GM12878 (cell line): ENCODE measurements around the gene SLC25A42. TPM values are rescaled to one million over a fixed set of nuclear protein-coding genes. Genes with fewer than 3 reads are reported as not detected.
A peak's percentile ranks its signal among the peaks of the same experiment; 100 is the strongest.

Source experiments
- BCL11A ChIP-seq: IDR thresholded peaks from 2 replicates; pipeline ENCODE4 v1.6.1; 2011; ENCODE audit warnings: low read depth, low read length
- BCL3 ChIP-seq: IDR thresholded peaks from 2 replicates; pipeline ENCODE4 v1.6.1; 2011; ENCODE audit warnings: borderline replicate concordance, low read depth, mild to moderate bottlenecking, moderate library complexity, low read length; ENCODE audit not compliant: insufficient read depth, poor library complexity, severe bottlenecking
- CBFB ChIP-seq: IDR thresholded peaks from 2 replicates; pipeline ENCODE4 v1.6.1; 2016; ENCODE audit warnings: antibody characterized with exemption, low read depth
- CBX5 ChIP-seq: sonication (generic); IDR thresholded peaks from 2 replicates; pipeline ENCODE4 v1.6.1; 2016; ENCODE audit warnings: low read depth, moderate library complexity, mild to moderate bottlenecking, inconsistent platforms
- CEBPB ChIP-seq, 2 experiments: fragments of 150-350 bp in 1 of 2; IDR thresholded peaks; 2 replicates each; pipeline ENCODE4 v1.6.1; 2012 to 2014; ENCODE audit warnings: low read depth in 2 of 2, low read length in 2 of 2, borderline replicate concordance in 1 of 2, inconsistent platforms in 1 of 2
- EED ChIP-seq: sonication (generic); IDR thresholded peaks from 2 replicates; pipeline ENCODE4 v1.6.1; 2016; ENCODE audit warnings: antibody characterized with exemption, low read depth
- GATAD2B ChIP-seq: fragments of 450-650 bp; conservative IDR thresholded peaks from 2 replicates; pipeline ENCODE4 v1.6.1; 2017; ENCODE audit warnings: low read depth, mild to moderate bottlenecking, moderate library complexity
- IRF5 ChIP-seq: fragments of 450-650 bp; IDR thresholded peaks from 2 replicates; pipeline ENCODE4 v1.6.1; 2017; ENCODE audit warnings: borderline replicate concordance
- KDM1A ChIP-seq: fragments of 200-600 bp; sonication (generic); IDR thresholded peaks from 2 replicates; pipeline ENCODE4 v1.6.1; 2016; ENCODE audit warnings: borderline replicate concordance
- MXI1 ChIP-seq: fragments of 150-350 bp; IDR thresholded peaks from 2 replicates; pipeline ENCODE4 v1.6.1; 2011; ENCODE audit warnings: low read depth, mild to moderate bottlenecking, inconsistent platforms, low read length, improper control_type of control experiment
- NFIC ChIP-seq: IDR thresholded peaks from 2 replicates; pipeline ENCODE4 v1.6.1; 2012; ENCODE audit warnings: low read depth, mild to moderate bottlenecking, inconsistent platforms, low read length, moderate library complexity
- NFYB ChIP-seq: IDR thresholded peaks from 2 replicates; pipeline ENCODE4 v1.6.1; 2011; ENCODE audit warnings: low read depth, mild to moderate bottlenecking, low read length, improper control_type of control experiment, moderate library complexity; ENCODE audit not compliant: insufficient read depth
- NKRF ChIP-seq: fragments of 450-650 bp; conservative IDR thresholded peaks from 2 replicates; pipeline ENCODE4 v1.6.1; 2017; ENCODE audit warnings: mild to moderate bottlenecking, moderate library complexity
- RELB ChIP-seq: fragments of 450-650 bp; IDR thresholded peaks from 2 replicates; pipeline ENCODE4 v1.6.1; 2017; ENCODE audit warnings: low read depth, mild to moderate bottlenecking, moderate library complexity
- SKIL ChIP-seq: fragments of 450-650 bp; IDR thresholded peaks from 2 replicates; pipeline ENCODE4 v1.6.1; 2017; ENCODE audit warnings: mild to moderate bottlenecking, low read depth, inconsistent platforms; ENCODE audit not compliant: poor library complexity, severe bottlenecking
- SP1 ChIP-seq: IDR thresholded peaks from one replicate; pipeline ENCODE4 v1.6.1; 2011; ENCODE audit warnings: low read depth, low read length
- SRF ChIP-seq, 2 experiments: IDR thresholded peaks; 2 replicates each; pipeline ENCODE4 v1.6.1; 2011; ENCODE audit warnings: low read depth in 2 of 2, low read length in 2 of 2, mild to moderate bottlenecking in 1 of 2, moderate library complexity in 1 of 2
- SUZ12 ChIP-seq: fragments of 200-600 bp; sonication (generic); IDR thresholded peaks from one replicate; pipeline ENCODE4 v1.6.1; 2018; ENCODE audit warnings: antibody characterized with exemption, mild to moderate bottlenecking; ENCODE audit not compliant: unreplicated experiment
- TCF3 ChIP-seq: IDR thresholded peaks from 2 replicates; pipeline ENCODE4 v1.6.1; 2012; ENCODE audit warnings: low read depth, mild to moderate bottlenecking, low read length, borderline replicate concordance; ENCODE audit not compliant: insufficient read depth
- ZBED1 ChIP-seq: IDR thresholded peaks from 2 replicates; pipeline ENCODE4 v1.6.1; 2016; ENCODE audit warnings: borderline replicate concordance
- ZNF217 ChIP-seq: fragments of 450-650 bp; IDR thresholded peaks from 2 replicates; pipeline ENCODE4 v1.6.1; 2017; ENCODE audit warnings: antibody characterized with exemption, mild to moderate bottlenecking
- ZZZ3 ChIP-seq: IDR thresholded peaks from 2 replicates; pipeline ENCODE4 v1.6.1; 2011; ENCODE audit warnings: low read depth; ENCODE audit not compliant: control insufficient read depth, insufficient read length
- polyA plus RNA-seq, 11 experiments: library from polyadenylated mRNA; depleted of rRNA in 4 of 11; unstranded in 6 of 11; stranded (reverse) in 5 of 11; fragments of >200 nt; fragmentation: Nextera tagmentation in 4 of 11; fragmentation: Illumina TruSeq in 1 of 11; extraction: Ambion mirVana in 4 of 11; extraction: Trizol in 1 of 11; gene quantifications; 1 replicate in 1 of 11; 2 replicates in 10 of 11; pipeline versions ENCODE4 v1.2.1 to v1.2.3, GENCODE V29; 2011 to 2016; ENCODE audit warnings: inconsistent platforms in 2 of 11, missing spikeins in 2 of 11, low read depth in 1 of 11
- total RNA-seq, 4 experiments: library from RNA; depleted of rRNA in 3 of 4; stranded (reverse); fragments of >200 nt in 3 of 4; fragmentation: Illumina TruSeq in 1 of 4; extraction: Trizol in 1 of 4; gene quantifications; 2 replicates each; pipeline versions ENCODE4 v1.2.1 to v1.2.3, GENCODE V29; 2013 to 2021

SLC25A42 gene
- total and polyA plus RNA-seq, 10 of the 15 experiments (the other 5 are each of a cell fraction or from before 2014, with no cell fraction given), result 0.24 to 19.2 (median 9.6) TPM

GRCh38 chr19:19160461-19161035 is 96.8 kb downstream of the SLC25A42 start (continued):
- TF ChIP-seq ZZZ3 (no peak), KDM1A (no peak), SUZ12 (no peak), SP1 (peak; percentile 55), IRF5 (no peak), CBFB (peak; percentile 77; the same call in 1 of the 2 replicates), SRF (IDR thresholded peaks at IDR 0.05; ENCODE audit: low read depth in 2 of 2, low read length in 2 of 2) (0 out of 4 replicates have a peak, but pooled peaks of 1 of the 2 experiments have one; percentile 9), NKRF (0 out of 2 replicates have a peak, but pooled peaks have one; percentile 5), SKIL (no peak), TCF3 (peak; percentile 78; the same call in 1 of the 2 replicates), RELB (0 out of 2 replicates have a peak, but pooled peaks have one; percentile 26), CEBPB (IDR thresholded peaks at IDR 0.05; ENCODE audit: borderline replicate concordance in 1 of 2, low read depth in 2 of 2, low read length in 2 of 2) (no peak), BCL3 (peak; percentile 78), BCL11A (peak; percentile 74), GATAD2B (peak; percentile 93), MXI1 (no peak), ZNF217 (no peak), EED (peak; percentile 82), CBX5 (no peak), NFIC (peak; percentile 58; the same call in 1 of the 2 replicates), NFYB (peak; percentile 48; the same call in 1 of the 2 replicates), ZBED1 (no peak)
